NCI-H345 treated with DMSO at 0.1 percent for 48 hours (cell line): ENCODE measurements around the gene KRT17.
"Not testable (repeated sequence)": the region's sequence is repeated elsewhere in the genome, so short reads cannot be mapped to it uniquely, and the experiment has no call there.

Source experiments
- DNase-seq: peaks from one replicate; lab custom pipeline; 2025; ENCODE audit not compliant: unreplicated experiment; lab: John Stamatoyannopoulos, UW

KRT17 gene

GRCh38 chr17:41599680-41600079 is 24.7 kb downstream of the KRT17 start:
- no peak for DNase-seq

- no peak for DNase-seq
These were observed 28.8 kb downstream of the KRT17 start for GRCh38 chr17:41595585-41595984.

- DNase-seq: no peak
These were observed 29.9 kb downstream of the KRT17 start for GRCh38 chr17:41594363-41594915.

GRCh38 chr17:41593306-41593981 is 30.9 kb downstream of the KRT17 start:
- no peak for DNase-seq

- DNase-seq: no peak
These were observed 31.6 kb downstream of the KRT17 start for GRCh38 chr17:41592601-41593305.

GRCh38 chr17:41589301-41589700 is 35.1 kb downstream of the KRT17 start:
- no peak for DNase-seq

GRCh38 chr17:41588126-41588810 is 36.1 kb downstream of the KRT17 start:
- DNase-seq: no peak

GRCh38 chr17:41586863-41587495 is 37.4 kb downstream of the KRT17 start, which contains the start of gene KRT14:
Gene KRT14, minus strand, starts transcription at chr17:41586895. Its CDS starts 61 bp downstream, at chr17:41586834.
- no peak for DNase-seq

- no peak for DNase-seq
These were observed 38.9 kb downstream of the KRT17 start for GRCh38 chr17:41585301-41586056.

- not testable (repeated sequence) for DNase-seq
These were observed 39.9 kb downstream of the KRT17 start for GRCh38 chr17:41584331-41584927.

GRCh38 chr17:41583137-41584127 is 40.9 kb downstream of the KRT17 start:
- DNase-seq: no peak

GRCh38 chr17:41582061-41582968 is 42.1 kb downstream of the KRT17 start:
- DNase-seq: not testable (repeated sequence)

- DNase-seq: no peak
These were observed 42.9 kb downstream of the KRT17 start for GRCh38 chr17:41581366-41582060.

GRCh38 chr17:41580687-41581365 is 43.5 kb downstream of the KRT17 start:
- DNase-seq: no peak

- no peak for DNase-seq
These were observed 44.2 kb downstream of the KRT17 start for GRCh38 chr17:41580244-41580575.

- DNase-seq: peak; percentile 16
These were observed 44.7 kb downstream of the KRT17 start for GRCh38 chr17:41579484-41580243.
